Activated CD4-positive, alpha-beta T cell treated with anti-CD3 and anti-CD28 coated beads, Interleukin-2, amount 10 ng/mL, durations not matched to agents 24 days and 14 days (primary cell): Measurements from ENCODE around the gene LRRFIP2. TPM values are rescaled to one million over a fixed set of nuclear protein-coding genes. Genes with fewer than 3 reads are reported as not detected.

Experiments
- DNase-seq: peaks from one replicate; pipeline ENCODE4 v3.0.0; 2022
- H3K27ac Mint-ChIP-seq: one replicate; pipeline ENCODE4 v1.8.0; 2022; ENCODE audit warnings: mild to moderate bottlenecking, mixed read lengths
- H3K27me3 Mint-ChIP-seq: one replicate; pipeline ENCODE4 v1.8.0; 2022; ENCODE audit warnings: mixed read lengths
- H3K36me3 Mint-ChIP-seq: one replicate; pipeline ENCODE4 v1.8.0; 2022; ENCODE audit warnings: low read depth, mild to moderate bottlenecking, mixed read lengths
- H3K4me1 Mint-ChIP-seq: one replicate; pipeline ENCODE4 v1.8.0; 2021; ENCODE audit warnings: mixed read lengths
- H3K4me3 Mint-ChIP-seq: one replicate; pipeline ENCODE4 v1.8.0; 2022; ENCODE audit warnings: mild to moderate bottlenecking, moderate library complexity, mixed read lengths
- H3K9me3 Mint-ChIP-seq: one replicate; pipeline ENCODE4 v1.8.0; 2021; ENCODE audit warnings: mixed read lengths
- intact Hi-C: fragments of 100-400 bp; cut with micrococcal nuclease; formaldehyde crosslinking; loops from one replicate; pipeline ENCODE4 v1.15.1; 2023
- total RNA-seq: library from RNA; stranded (reverse); gene quantifications from 2 replicates; pipeline ENCODE4 v1.2.3, GENCODE V29; 2022

The LRRFIP2 gene
- total RNA-seq, 1 donor from 2014 or later, result 23.3 TPM

GRCh38 chr3:37024820-37025405 lies 149.5 kb downstream of the LRRFIP2 start:
- Mint-ChIP-seq H3K27me3 (no peaks in the 10 kb centered on the region), H3K36me3 (peaks cover 64% of the 10 kb centered on the region), H3K4me3 (no peak overlapping the region), H3K9me3 (no peaks in the 10 kb centered on the region), H3K4me1 (peaks cover 8% of the 10 kb centered on the region), H3K27ac (no peak overlapping the region)
- intact Hi-C loops, result loop anchor here (1.0 kb wide), 1 partner anchor 188 kb away; no protein-coding TSS in a partner anchor
- no peak for DNase-seq

GRCh38 chr3:37024092-37024491 lies 150.3 kb downstream of the LRRFIP2 start:
- no peaks in the 10 kb centered on the region for H3K27me3 Mint-ChIP-seq
- H3K9me3 Mint-ChIP-seq, result no peaks in the 10 kb centered on the region
- no peak for DNase-seq
- intact Hi-C loops, result loop anchor here (1.0 kb wide), 1 partner anchor 189 kb away; no protein-coding TSS in a partner anchor
- peaks cover 70% of the 10 kb centered on the region for H3K36me3 Mint-ChIP-seq
- peaks cover 8% of the 10 kb centered on the region for H3K4me1 Mint-ChIP-seq
- H3K4me3 Mint-ChIP-seq, result no peak overlapping the region
- no peak overlapping the region for H3K27ac Mint-ChIP-seq

GRCh38 chr3:37017683-37018082 lies 156.7 kb downstream of the LRRFIP2 start:
- H3K27me3 Mint-ChIP-seq, result no peaks in the 10 kb centered on the region
- H3K9me3 Mint-ChIP-seq, result no peaks in the 10 kb centered on the region
- DNase-seq, result no peak
- no peak overlapping the region for H3K4me3 Mint-ChIP-seq
- intact Hi-C loops, result no loop called here
- peaks cover 66% of the 10 kb centered on the region for H3K36me3 Mint-ChIP-seq
- peaks cover 2% of the 10 kb centered on the region for H3K4me1 Mint-ChIP-seq
- H3K27ac Mint-ChIP-seq, result no peak overlapping the region

GRCh38 chr3:37016903-37017302 lies 157.5 kb downstream of the LRRFIP2 start:
- H3K27ac Mint-ChIP-seq, result no peak overlapping the region
- no peaks in the 10 kb centered on the region for H3K27me3 Mint-ChIP-seq
- H3K36me3 Mint-ChIP-seq, result peaks cover 65% of the 10 kb centered on the region
- H3K9me3 Mint-ChIP-seq, result no peaks in the 10 kb centered on the region
- no peak overlapping the region for H3K4me3 Mint-ChIP-seq
- peaks cover 2% of the 10 kb centered on the region for H3K4me1 Mint-ChIP-seq
- DNase-seq, result no peak
- intact Hi-C loops, result no loop called here

- Mint-ChIP-seq H3K4me1 (peaks cover 2% of the 10 kb centered on the region), H3K27ac (no peak overlapping the region), H3K27me3 (no peaks in the 10 kb centered on the region), H3K9me3 (no peaks in the 10 kb centered on the region), H3K4me3 (no peak overlapping the region), H3K36me3 (peaks cover 67% of the 10 kb centered on the region)
- intact Hi-C loops, result no loop called here
- no peak for DNase-seq
These were observed 158.7 kb downstream of the LRRFIP2 start for GRCh38 chr3:37015642-37016041.

GRCh38 chr3:37014620-37015019 lies 159.8 kb downstream of the LRRFIP2 start:
- Mint-ChIP-seq H3K27ac (no peak overlapping the region), H3K9me3 (no peaks in the 10 kb centered on the region), H3K4me3 (no peak overlapping the region), H3K4me1 (no peaks in the 10 kb centered on the region), H3K27me3 (no peaks in the 10 kb centered on the region), H3K36me3 (peaks cover 58% of the 10 kb centered on the region)
- intact Hi-C loops, result no loop called here
- no peak for DNase-seq

Other genes with a start within 250 kb of the LRRFIP2 start
- gene TRANK1, start 229.5 kb downstream of the LRRFIP2 start, total RNA-seq, result 2.1 and 2.3 TPM in 2 replicates
- gene EPM2AIP1, start 181.5 kb downstream of the LRRFIP2 start, total RNA-seq, result 15.8 TPM in 2 replicates
- 69.5 and 71.0 TPM in 2 replicates for gene MLH1, start 181.1 kb downstream of the LRRFIP2 start, total RNA-seq
- 39.6 and 43.4 TPM in 2 replicates for gene GOLGA4, start 68.7 kb upstream of the LRRFIP2 start, total RNA-seq